HG02938 (cell line): ENCODE results near the gene SULF2.
A peak's percentile ranks its signal among the peaks of the same experiment; 100 is the strongest.

Experiments
- ATAC-seq: cut with Tn5 transposase; IDR thresholded peaks from one replicate; pipeline ENCODE4 v1.9.1; 2021; ENCODE audit warnings: mild to moderate bottlenecking, moderate library complexity; ENCODE audit not compliant: unreplicated experiment

SULF2 gene

GRCh38 chr20:47614703-47615309, 170.5 kb downstream of the SULF2 start:
- ATAC-seq = no peak

DNA sequence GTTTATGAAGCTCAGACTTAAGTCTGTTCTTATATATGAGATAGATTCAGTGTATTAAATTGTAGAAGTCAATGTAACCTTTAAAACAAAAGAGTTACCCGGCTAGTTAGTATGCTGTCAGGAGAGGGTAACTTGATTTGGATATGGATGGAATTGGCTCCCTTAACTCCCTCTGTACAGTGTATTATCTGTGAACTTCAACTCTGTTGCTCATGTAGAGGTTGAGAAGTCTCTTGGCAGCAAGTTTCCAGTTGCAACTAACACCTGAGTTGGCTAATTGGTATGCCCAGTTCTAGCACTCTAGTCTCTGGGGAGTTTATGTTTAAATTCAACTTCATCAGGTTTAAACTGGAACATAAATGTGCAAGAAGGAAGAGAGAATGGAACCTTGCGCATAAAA, 172.6 kb downstream of the SULF2 start:
- ATAC-seq = no peak

- ATAC-seq = no peak
Measured at GRCh38 chr20:47611785-47612184, 173.5 kb downstream of the SULF2 start.

DNA sequence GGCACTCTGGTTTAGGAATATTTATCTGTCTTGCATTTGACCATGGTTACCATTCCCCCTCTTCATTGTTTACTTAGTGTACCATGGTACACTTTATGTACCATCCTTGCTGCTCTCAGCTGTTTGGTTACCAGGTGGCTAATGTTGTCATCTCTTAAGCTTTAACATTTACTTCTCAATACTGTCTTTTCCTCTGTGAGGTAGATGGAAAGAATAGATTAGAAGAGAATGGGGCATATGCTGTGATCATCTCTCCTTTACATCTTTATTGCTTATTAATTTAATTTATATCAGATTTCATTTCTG, 174.4 kb downstream of the SULF2 start:
- peak; percentile 4 for ATAC-seq

DNA sequence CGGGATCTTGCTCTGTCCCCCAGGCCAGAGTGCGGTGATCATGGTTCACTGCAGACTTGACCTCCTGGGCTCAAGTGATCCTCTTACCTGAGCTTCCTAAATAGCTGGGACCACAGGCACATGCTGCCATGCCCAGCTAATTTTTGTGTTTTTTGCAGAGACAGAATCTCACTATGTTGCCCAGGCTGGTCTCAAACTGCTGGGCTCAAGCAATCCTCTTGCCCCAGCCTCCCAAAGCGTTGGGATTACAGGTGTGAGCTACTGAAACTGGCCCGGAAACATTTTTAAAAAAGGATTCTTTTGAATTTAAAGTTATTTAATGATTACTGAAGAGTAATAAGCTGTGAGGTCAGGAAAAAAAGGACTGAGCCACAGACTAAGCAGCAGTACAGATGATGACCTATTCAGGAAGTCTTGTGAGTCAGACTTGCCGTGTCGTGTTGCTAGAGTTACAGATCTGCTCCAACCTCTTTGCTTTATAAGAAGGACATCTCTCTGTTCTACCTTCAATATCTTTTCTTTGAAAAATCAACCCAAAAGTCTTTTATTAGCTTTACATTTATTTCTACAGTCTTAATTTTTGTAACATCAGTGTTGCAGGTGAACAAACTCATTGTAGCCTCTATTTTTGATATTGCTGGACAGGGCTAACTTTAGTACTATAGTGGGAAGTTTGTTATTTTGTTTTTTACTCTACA, 174.9 kb downstream of the SULF2 start:
- peak; percentile 67 for ATAC-seq

- ATAC-seq = no peak
Measured at GRCh38 chr20:47609001-47609400, 176.3 kb downstream of the SULF2 start.
